GM18868 (cell line): ENCODE results near the gene NDUFS7.
"Not testable (repeated sequence)": the region's sequence is repeated elsewhere in the genome, so short reads cannot be mapped to it uniquely, and the experiment has no call there.

Experiments used
- ATAC-seq: cut with Tn5 transposase; IDR thresholded peaks from one replicate; pipeline ENCODE4 v1.9.1; 2021; ENCODE audit warnings: mild to moderate bottlenecking, moderate library complexity; ENCODE audit not compliant: unreplicated experiment

NDUFS7 gene

DNA sequence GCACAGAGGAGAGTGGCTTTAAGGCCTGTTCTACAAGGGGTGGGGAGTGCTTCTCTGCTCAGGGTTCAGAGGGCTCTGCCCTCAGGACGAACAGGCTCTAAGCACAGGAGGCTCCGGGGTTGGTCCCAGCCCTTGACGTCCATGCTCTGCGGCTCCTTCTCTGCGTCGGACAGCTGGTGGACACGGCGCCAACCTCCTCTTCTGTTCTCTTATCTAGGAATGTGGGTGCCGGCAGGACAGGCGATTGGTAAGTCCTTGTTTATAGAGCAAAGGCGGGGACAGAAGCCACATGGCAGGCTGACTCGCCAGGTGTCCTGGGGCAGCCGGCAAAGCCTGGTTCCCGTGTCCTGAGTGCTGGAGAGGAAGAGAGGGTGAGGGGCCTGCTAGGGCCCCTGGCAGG is 46.0 kb downstream of the NDUFS7 start:
- no peak for ATAC-seq

- no peak for ATAC-seq
These were observed 46.5 kb downstream of the NDUFS7 start for GRCh38 chr19:1430246-1430645.

- no peak for ATAC-seq
These were observed 48.2 kb downstream of the NDUFS7 start for GRCh38 chr19:1431759-1432506.

- ATAC-seq = no peak
These were observed 48.8 kb downstream of the NDUFS7 start for GRCh38 chr19:1432507-1432887.

GRCh38 chr19:1433119-1434039 is 49.7 kb downstream of the NDUFS7 start:
- ATAC-seq = no peak

- no peak for ATAC-seq
These were observed 50.3 kb downstream of the NDUFS7 start for GRCh38 chr19:1434040-1434366.

- no peak for ATAC-seq
These were observed 50.9 kb downstream of the NDUFS7 start for GRCh38 chr19:1434577-1435060.

DNA sequence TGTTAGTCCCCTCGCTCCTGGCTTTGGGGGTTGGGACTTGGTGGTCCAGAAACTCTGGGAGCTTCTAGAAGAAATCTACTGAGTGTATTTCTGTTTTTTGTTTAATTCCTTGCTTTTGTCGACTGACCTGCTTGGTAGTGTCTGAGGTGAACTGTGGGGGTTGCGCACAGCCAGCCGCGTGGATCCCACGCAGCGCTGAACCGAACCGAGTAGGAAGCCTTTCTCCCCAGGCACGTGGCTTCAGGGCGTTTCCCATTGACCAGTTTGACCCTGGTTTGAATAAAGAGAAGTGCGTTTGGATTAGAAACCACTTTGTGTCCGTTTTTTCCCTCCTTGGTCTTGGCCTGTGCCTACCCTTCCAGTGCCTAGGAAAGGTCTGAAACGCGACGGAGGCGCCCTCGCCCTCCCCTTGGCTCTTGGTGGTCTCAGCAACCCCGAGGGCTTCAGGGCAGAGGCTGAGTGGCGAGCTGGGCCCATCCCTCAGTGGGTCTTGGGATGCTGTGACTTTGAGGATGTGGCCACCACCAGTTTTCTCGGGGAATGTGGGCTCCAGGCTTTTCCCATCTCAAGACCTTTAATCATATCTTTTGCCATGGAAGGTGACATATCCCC is 51.8 kb downstream of the NDUFS7 start:
- ATAC-seq = no peak

- ATAC-seq = no peak
These were observed 53.9 kb downstream of the NDUFS7 start for GRCh38 chr19:1437609-1438008.

DNA sequence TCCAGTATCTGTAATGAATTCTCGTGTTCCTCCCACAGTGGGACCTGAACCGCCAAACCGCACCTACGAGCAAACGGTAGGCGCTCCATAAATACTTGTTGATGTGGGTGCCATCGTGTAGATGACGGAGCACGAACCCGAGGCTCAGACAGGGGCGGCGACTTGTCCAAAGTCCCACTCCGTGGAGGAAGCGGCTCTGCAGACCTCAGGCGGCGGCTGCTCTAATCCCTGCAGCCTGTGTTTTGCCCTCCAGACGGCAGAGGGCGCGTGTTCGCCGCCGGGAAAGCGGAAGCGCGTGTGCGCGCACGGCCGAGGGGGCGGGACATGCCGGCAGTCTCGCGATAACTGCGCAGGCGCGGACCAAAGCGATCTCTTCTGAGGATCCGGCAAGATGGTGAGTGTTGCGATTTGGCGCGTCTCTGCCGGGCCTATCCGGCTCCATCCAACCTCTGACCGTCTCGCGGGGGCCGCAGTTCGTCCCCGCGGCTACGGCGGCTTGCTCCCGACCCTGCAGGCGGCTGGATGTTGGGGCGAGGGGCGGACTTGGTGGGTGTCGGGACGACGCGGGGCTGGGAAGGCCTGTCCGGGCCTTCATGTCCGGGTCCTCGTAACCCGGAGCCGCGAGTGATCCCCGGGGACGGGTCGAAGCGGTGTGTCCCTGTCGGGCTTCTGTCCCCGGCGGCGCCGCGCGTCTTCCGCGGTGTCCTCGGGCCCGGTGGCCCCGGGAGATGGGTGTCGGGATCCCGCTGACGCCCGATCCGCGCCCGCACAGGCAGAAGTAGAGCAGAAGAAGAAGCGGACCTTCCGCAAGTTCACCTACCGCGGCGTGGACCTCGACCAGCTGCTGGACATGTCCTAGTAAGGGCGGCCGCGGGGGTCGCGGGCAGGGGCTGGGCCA is 54.6 kb downstream of the NDUFS7 start, which contains the start of gene RPS15:
RPS15 (plus strand) TSS at position 362 of the 898 bp plus-strand sequence; CDS start at position 392, 30 bp downstream.
- ATAC-seq = peak; percentile 75

DNA sequence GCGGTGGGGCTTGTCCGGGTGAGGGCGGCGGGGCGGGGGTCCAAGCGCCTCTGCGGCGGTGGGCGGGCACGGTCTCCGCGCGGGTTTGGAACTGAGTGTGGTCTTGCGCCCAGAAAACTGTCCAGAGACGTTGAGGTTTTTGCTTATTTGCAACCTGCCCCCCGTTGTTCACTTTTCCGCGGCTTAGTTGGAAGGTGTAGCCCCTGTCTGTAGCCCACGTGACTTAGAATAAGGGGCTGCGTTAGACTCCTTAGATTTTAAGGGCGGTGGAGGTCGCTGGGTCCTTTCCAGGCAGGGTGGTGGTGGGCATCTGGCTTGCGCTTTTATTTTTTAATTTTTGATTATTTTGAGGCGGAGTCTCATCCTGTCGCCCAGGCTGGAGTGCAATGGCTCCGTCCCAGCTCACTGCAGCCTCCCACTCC is 55.2 kb downstream of the NDUFS7 start:
- no peak for ATAC-seq

GRCh38 chr19:1439525-1440417 is 56.1 kb downstream of the NDUFS7 start:
- ATAC-seq = not testable (repeated sequence)

- ATAC-seq = no peak
These were observed 56.7 kb downstream of the NDUFS7 start for GRCh38 chr19:1440418-1440801.

GRCh38 chr19:1441022-1441426 is 57.3 kb downstream of the NDUFS7 start:
- no peak for ATAC-seq

DNA sequence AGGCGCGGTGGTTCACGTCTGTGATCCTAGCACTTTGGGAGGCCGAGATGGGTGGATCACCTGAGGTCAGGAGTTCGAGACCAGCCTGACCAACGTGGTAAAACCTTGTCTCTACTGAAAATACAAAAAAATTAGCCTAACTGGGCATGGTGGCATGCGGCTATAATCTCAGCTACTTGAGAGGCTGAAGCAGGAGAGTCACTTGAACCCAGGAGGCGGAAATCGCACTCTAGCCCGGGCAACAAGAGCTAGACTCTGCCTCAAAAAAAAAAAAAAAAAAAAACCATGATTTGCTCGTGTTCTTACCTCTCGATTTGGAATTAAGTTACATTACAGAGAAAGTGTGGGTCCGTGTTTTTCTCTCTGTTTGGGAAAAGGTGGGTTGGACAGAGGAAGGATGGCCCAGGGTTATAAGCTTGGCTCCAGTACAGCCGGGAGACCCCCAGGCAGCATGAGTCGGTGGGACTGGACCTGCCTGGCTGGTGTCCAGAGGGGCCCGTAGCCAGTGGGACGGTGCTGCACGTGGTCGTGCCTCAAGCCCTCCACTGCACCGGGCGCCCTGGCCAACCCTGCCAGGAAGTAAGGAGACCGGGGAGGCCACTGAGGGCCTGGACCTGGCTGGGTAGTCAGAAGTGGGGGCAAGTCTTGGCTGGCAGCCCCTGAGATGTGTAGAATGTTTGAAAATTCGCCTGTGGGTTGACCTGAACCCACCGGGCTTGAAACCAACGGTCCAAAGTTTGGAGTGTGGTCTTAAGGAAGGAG is 58.2 kb downstream of the NDUFS7 start:
- no peak for ATAC-seq
